A549 (cell line): ENCODE results near the gene HMGN4. TPM values are rescaled to one million over a fixed set of nuclear protein-coding genes. Genes with fewer than 3 reads are reported as not detected.
A peak's percentile ranks its signal among the peaks of the same experiment; 100 is the strongest.

Source experiments
- ATAC-seq, 2 experiments: fragments of 200-7000 bp in 1 of 2; fragments of >200 bp in 1 of 2; cut with Nextera tagmentation in 1 of 2; cut with Tn5 transposase in 1 of 2; 3 replicates each; pipeline versions ENCODE4 v1.8.0 to v1.9.1; 2018 to 2020; ENCODE audit warnings: mild to moderate bottlenecking in 1 of 2, moderate library complexity in 1 of 2
- CTCF ChIA-PET: fragments of 300-600 bp; sonication (Branson Sonifier 250); formaldehyde crosslinking; extraction: SDS; loops from one replicate; lab custom pipeline; 2021; ENCODE audit warnings: antibody characterized with exemption, inconsistent platforms; lab: Yijun Ruan, JAX
- POLR2A ChIA-PET: fragments of 350-600 bp; formaldehyde crosslinking; extraction: SDS; loops from one replicate; lab custom pipeline; 2021; ENCODE audit warnings: antibody characterized with exemption, inconsistent platforms; lab: Yijun Ruan, JAX
- DNase-seq, 2 experiments: peaks; one replicate each; pipeline versions ENCODE4 v3.0.0 to v3.0.0-alpha.2; 2011 to 2016; ENCODE audit warnings: low read depth in 1 of 2, low spot score in 1 of 2
- FAIRE-seq: peaks from 2 replicates; lab custom pipeline; 2011; peaks lifted over from hg19 to GRCh38; lab: Jason Lieb, UNC
- H3K27ac ChIP-seq, 2 experiments: fragments of >200 bp; sonication (Bioruptor Twin); formaldehyde crosslinking; 3 replicates each; pipeline ENCODE4 v1.5.1; 2016 to 2017
- H3K4me1 ChIP-seq: fragments of >200 bp; sonication (Bioruptor Twin); formaldehyde crosslinking; 3 replicates; pipeline ENCODE4 v1.6.1; 2016
- H3K4me2 ChIP-seq: fragments of >200 bp; sonication (Bioruptor Twin); formaldehyde crosslinking; 3 replicates; pipeline ENCODE4 v1.6.1; 2016
- H3K4me3 ChIP-seq: fragments of >200 bp; sonication (Bioruptor Twin); formaldehyde crosslinking; 3 replicates; pipeline ENCODE4 v1.5.1; 2016
- H3K9me3 ChIP-seq: fragments of >200 bp; sonication (Bioruptor Twin); formaldehyde crosslinking; 3 replicates; pipeline ENCODE4 v1.6.1; 2016
- CBX2 ChIP-seq: fragments of 200-600 bp; sonication (generic); IDR thresholded peaks from 2 replicates; pipeline ENCODE4 v1.6.1; 2016; ENCODE audit warnings: low read depth, mild to moderate bottlenecking, borderline replicate concordance
- CEBPB ChIP-seq, 2 experiments: fragments of >200 bp in 1 of 2; sonication (Bioruptor Twin) in 1 of 2; formaldehyde crosslinking in 1 of 2; IDR thresholded peaks; 2 replicates each; pipeline ENCODE4 v1.6.1; 2012 to 2016
- CHD2 ChIP-seq: fragments of 150-350 bp; IDR thresholded peaks from 2 replicates; pipeline ENCODE4 v1.6.1; 2014; ENCODE audit warnings: low read length; ENCODE audit not compliant: partially characterized antibody
- CHD4 ChIP-seq: fragments of 200-600 bp; sonication (generic); IDR thresholded peaks from 2 replicates; pipeline ENCODE4 v1.6.1; 2016; ENCODE audit warnings: antibody characterized with exemption, mild to moderate bottlenecking, borderline replicate concordance
- EP300 ChIP-seq, 2 experiments: fragments of >200 bp; sonication (Bioruptor Twin); formaldehyde crosslinking; IDR thresholded peaks; 2 replicates in 1 of 2; 3 replicates in 1 of 2; pipeline ENCODE4 v1.6.1; 2016 to 2017
- HDAC2 ChIP-seq: fragments of 200-600 bp; sonication (generic); IDR thresholded peaks from 2 replicates; pipeline ENCODE4 v1.6.1; 2016
- HEYL ChIP-seq: fragments of 250-450 bp; sonication (Bioruptor Pico); IDR thresholded peaks from 2 replicates; pipeline ENCODE4 v1.8.0; 2021; ENCODE audit warnings: mild to moderate bottlenecking, moderate library complexity
- KDM1A ChIP-seq: fragments of 200-600 bp; sonication (generic); IDR thresholded peaks from 2 replicates; pipeline ENCODE4 v1.6.1; 2016; ENCODE audit warnings: low read depth, mild to moderate bottlenecking
- MAZ ChIP-seq: fragments of 150-350 bp; IDR thresholded peaks from 2 replicates; pipeline ENCODE4 v1.6.1; 2014; ENCODE audit warnings: antibody characterized with exemption, low read depth, low read length, borderline replicate concordance
- NFE2L2 ChIP-seq: fragments of 150-350 bp; conservative IDR thresholded peaks from 2 replicates; pipeline ENCODE4 v1.6.1; 2014; ENCODE audit warnings: low read length
- NR3C1 ChIP-seq: fragments of >200 bp; sonication (Bioruptor Twin); formaldehyde crosslinking; IDR thresholded peaks from 3 replicates; pipeline ENCODE4 v1.6.1; 2017
- POLR2A ChIP-seq: IDR thresholded peaks from 2 replicates; pipeline ENCODE4 v1.6.1; 2012; ENCODE audit warnings: mild to moderate bottlenecking, low read length
- RAD21 ChIP-seq, 2 experiments: fragments of >200 bp in 1 of 2; sonication (Bioruptor Twin) in 1 of 2; formaldehyde crosslinking in 1 of 2; IDR thresholded peaks in 1 of 2; conservative IDR thresholded peaks in 1 of 2; 2 replicates in 1 of 2; 3 replicates in 1 of 2; pipeline ENCODE4 v1.6.1; 2012 to 2018; ENCODE audit warnings: inconsistent platforms in 1 of 2
- SMC3 ChIP-seq: fragments of >200 bp; sonication (Bioruptor Twin); formaldehyde crosslinking; IDR thresholded peaks from 3 replicates; pipeline ENCODE4 v1.6.1; 2018; ENCODE audit warnings: inconsistent platforms
- SREBF2 ChIP-seq: fragments of 450-650 bp; IDR thresholded peaks from 2 replicates; pipeline ENCODE4 v1.6.1; 2014; ENCODE audit warnings: mild to moderate bottlenecking, moderate library complexity
- TFCP2L1 ChIP-seq: fragments of 250-450 bp; sonication (Bioruptor Pico); IDR thresholded peaks from 2 replicates; pipeline ENCODE4 v1.5.0; 2021; ENCODE audit warnings: mild to moderate bottlenecking
- ZFP36 ChIP-seq: fragments of 450-650 bp; IDR thresholded peaks from 2 replicates; pipeline ENCODE4 v1.6.1; 2014; ENCODE audit warnings: borderline replicate concordance; ENCODE audit not compliant: partially characterized antibody
- ZSCAN20 ChIP-seq: fragments of 250-450 bp; sonication (Bioruptor Pico); IDR thresholded peaks from 2 replicates; pipeline ENCODE4 v1.8.0; 2022; ENCODE audit warnings: mild to moderate bottlenecking, moderate library complexity
- WGBS: methylation state at CpG from one replicate; pipeline ENCODE4 v1.1.6; 2017; ENCODE audit errors: missing lambda C conversion rate; 5-methylcytosine and 5-hydroxymethylcytosine counted together
- polyA plus RNA-seq, 4 experiments: library from polyadenylated mRNA; depleted of rRNA in 3 of 4; stranded (reverse); fragments of >200 nt; fragmentation: RNase III in 1 of 4; extraction: RNeasy Plus Mini Kit Qiagen cat#74134 plus additional on column Dnase treatment in 1 of 4; gene quantifications; 2 replicates in 3 of 4; 3 replicates in 1 of 4; pipeline ENCODE4 v1.2.3, GENCODE V29; 2011 to 2017
- TF ChIP-seq, protein P1 (sequence below): fragments of >200 bp; sonication (Bioruptor Twin); formaldehyde crosslinking; IDR thresholded peaks from 3 replicates; pipeline ENCODE4 v1.5.1; 2016
- TF ChIP-seq, protein P2 (sequence below): IDR thresholded peaks from 2 replicates; pipeline ENCODE4 v1.6.1; 2012

The HMGN4 gene
- polyA plus RNA-seq, 2 of the 4 experiments (the other 2 are of a cell fraction): 55.0 to 59.0 TPM

DNA sequence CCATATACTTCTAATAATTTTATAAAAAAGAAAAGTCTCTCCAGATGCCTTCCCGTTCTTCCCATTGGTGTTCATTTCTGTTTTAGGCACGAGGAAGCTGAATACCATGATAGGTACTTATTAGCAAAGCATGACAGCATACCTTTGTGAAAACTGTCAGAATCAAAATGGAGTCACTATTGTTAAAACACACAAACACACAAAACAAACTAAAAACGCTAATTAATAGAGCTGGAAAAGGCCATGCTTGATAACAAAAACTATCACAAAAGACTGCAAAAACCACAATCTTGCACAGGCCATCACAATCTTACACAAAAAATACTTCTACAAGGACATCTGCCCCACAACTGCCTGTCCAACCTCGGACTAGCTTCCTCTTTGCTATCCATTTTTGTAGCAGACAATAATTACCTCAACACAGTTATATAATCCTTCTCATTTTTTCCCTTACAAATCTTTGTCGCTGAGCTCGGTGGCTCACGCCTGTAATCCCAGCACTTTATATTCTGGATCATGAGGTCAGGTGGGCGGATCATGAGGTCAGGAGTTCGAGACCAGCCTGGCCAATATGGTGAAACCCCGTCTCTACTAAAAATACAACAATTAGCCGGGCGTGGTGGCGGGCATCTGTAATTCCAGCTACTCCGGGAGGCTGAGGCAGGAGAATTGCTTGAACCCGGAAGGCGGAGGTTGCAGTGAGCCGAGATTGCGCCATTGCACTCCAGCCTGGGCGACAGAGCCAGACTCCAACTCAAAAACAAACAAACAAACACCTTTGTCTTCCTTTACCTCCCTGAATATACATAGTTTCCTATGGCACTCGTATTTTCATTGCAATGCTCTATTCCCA, 55.3 kb downstream of the HMGN4 start (continued):
- TF ChIP-seq, protein P1, sequence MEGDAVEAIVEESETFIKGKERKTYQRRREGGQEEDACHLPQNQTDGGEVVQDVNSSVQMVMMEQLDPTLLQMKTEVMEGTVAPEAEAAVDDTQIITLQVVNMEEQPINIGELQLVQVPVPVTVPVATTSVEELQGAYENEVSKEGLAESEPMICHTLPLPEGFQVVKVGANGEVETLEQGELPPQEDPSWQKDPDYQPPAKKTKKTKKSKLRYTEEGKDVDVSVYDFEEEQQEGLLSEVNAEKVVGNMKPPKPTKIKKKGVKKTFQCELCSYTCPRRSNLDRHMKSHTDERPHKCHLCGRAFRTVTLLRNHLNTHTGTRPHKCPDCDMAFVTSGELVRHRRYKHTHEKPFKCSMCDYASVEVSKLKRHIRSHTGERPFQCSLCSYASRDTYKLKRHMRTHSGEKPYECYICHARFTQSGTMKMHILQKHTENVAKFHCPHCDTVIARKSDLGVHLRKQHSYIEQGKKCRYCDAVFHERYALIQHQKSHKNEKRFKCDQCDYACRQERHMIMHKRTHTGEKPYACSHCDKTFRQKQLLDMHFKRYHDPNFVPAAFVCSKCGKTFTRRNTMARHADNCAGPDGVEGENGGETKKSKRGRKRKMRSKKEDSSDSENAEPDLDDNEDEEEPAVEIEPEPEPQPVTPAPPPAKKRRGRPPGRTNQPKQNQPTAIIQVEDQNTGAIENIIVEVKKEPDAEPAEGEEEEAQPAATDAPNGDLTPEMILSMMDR: no peak
- TF ChIP-seq MAZ (no peak), NFE2L2 (no peak), NR3C1 (no peak), KDM1A (no peak), EP300 (IDR thresholded peaks at IDR 0.05) (no peak), SREBF2 (no peak)
- TF ChIP-seq, all 56 proteins: peak for 0

DNA sequence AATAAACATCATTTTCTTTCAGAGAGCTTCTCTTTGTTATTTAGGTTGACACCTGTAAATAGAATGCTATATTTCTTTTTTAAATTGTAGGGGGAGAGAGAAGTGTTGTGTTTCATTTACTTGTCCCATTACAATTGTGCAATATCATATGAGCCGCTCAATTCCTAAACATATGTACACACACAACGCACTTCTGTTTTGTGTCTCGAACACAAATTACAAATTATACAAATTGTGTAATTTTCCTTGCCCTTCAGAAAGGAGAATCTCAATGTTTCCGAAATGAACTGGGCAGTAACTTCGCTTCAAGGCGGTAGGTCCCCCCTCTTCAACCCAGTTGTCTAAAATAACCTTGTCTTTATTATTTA, 55.9 kb downstream of the HMGN4 start:
- FAIRE-seq: no peak
- Histone ChIP-seq H3K27ac (peak overlapping the region in 1 of 2 experiments; percentile 59; a peak in 1 of 6 replicates), H3K9me3 (no peaks in the 10 kb centered on the region), H3K4me2 (peak overlapping the region; percentile 64), H3K4me1 (peaks cover 4% of the 10 kb centered on the region; the same call in 1 of the 3 replicates), H3K4me3 (peak overlapping the region; percentile 77)
- no peak for ATAC-seq
- TF ChIP-seq HEYL (CRISPR knock-in tag) (no peak), NFE2L2 (no peak), KDM1A (no peak), CBX2 (no peak), ZSCAN20 (CRISPR knock-in tag) (no peak), TFCP2L1 (CRISPR knock-in tag) (no peak), CEBPB (IDR thresholded peaks at IDR 0.05) (peak in 1 of 2 experiments; percentile 63; a peak in 2 of 4 replicates)
- 1% methylated on average over 6 of the region's 6 CpGs for WGBS
- no peak for DNase-seq
- POLR2A ChIA-PET: interaction anchor here (1.1 to 2.1 kb wide), 4 partner anchors 17 to 436 kb away, joined by 3 to 13 read pairs (median 4); no protein-coding TSS in a partner anchor
- CTCF ChIA-PET: interaction anchor here (0.6 to 7.6 kb wide), 9 partner anchors 10 to 533 kb away, joined by 3 to 124 read pairs (median 6); no protein-coding TSS in a partner anchor

DNA sequence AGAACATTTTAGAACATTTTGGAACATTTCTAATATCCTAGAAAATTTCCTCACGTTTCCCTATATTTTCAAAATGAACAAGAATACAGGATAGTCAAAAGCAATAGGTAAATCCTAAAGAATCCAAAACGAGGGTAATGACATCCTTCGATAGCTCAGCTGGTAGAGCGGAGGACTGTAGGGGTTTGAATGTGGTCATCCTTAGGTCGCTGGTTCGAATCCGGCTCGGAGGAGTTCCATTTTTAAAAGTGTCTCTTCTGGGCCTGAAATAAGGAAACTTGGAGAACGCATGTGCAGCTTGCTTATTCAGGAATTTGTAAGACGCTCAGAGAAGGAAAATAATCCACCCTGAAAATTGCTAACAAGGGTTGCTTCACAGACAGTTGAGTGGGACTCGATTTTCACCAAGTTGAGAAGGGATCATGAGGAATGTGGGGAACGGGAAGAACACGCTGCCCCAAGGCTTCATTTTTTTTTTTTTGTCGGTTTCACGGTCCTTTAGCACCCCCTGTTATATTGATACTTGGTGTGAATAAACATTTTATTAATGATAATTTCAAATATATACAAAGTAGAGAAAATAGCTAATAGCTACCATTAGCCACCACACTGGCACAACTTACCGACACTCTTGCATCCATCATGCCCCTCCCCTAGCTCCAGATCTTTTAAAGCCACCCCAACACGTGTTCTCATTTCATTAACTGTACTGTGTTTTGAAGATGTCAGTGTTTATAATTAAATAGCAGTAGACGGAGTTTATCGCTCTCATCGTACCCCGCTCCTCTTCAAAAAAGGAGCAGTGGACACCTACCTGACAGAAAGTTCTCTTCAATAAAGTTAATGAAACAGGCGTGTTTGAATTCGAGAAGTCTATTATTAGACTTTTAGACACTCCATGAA, 56.8 kb downstream of the HMGN4 start:
- Histone ChIP-seq H3K4me3 (peak overlapping the region; percentile 77), H3K27ac (peak overlapping the region; percentile 50 to 95), H3K4me2 (peak overlapping the region; percentile 64), H3K4me1 (peaks cover 4% of the 10 kb centered on the region; the same call in 1 of the 3 replicates)
- CTCF ChIA-PET: interaction anchor here (0.6 to 7.6 kb wide), 42 partner anchors 9 to 1302 kb away, joined by 3 to 124 read pairs (median 4); partner anchors contain the start of gene HMGN4
- FAIRE-seq (no peak), DNase-seq (peak; percentile 53 to 88)
- TF ChIP-seq POLR2A: no peak
- TF ChIP-seq SREBF2: peak; percentile 51
- no peak for TF ChIP-seq HDAC2
- TF ChIP-seq CEBPB (IDR thresholded peaks at IDR 0.05): peak in 1 of 2 experiments; percentile 21; a peak in 1 of 4 replicates
- TF ChIP-seq, all 56 proteins: peak for 2
- ATAC-seq: peak; percentile 55 to 65
- 8% methylated on average over 23 of the region's 23 CpGs for WGBS
- no peaks in the 10 kb centered on the region for H3K9me3 ChIP-seq
- POLR2A ChIA-PET: interaction anchor here (0.7 to 2.1 kb wide), 9 partner anchors 18 to 1213 kb away, joined by 3 to 13 read pairs (median 4); a partner anchor contains a TSS

DNA sequence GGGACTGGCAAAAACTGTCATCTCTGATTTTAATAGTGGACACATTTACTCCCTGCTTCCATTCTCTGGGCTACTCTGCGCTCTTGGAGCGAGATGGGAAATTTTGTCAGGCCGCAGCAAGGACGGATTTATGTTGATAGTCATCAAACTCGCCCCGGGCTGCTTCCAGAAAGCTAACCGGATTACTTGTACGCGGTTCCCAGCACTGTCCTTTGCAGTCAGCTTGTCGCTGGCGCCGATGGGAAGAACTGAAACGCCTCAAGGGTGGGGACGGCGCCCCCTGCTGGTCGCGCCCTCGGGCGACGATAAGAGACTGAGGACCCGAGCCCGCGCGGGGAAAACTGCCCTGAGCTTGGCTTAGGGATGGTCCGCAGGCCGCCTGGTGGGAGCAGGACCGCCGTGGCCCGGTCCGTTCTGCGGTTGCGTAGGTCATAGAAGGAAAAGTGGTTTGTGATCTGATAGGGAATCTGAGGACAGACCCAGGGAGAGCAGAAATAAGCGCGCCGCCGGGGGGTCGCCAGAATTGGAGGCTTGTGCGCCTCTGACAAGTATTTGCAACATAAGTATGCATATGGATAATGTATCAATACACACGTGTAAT, 57.6 kb downstream of the HMGN4 start:
- POLR2A ChIA-PET: interaction anchor here (0.5 to 2.1 kb wide), 9 partner anchors 20 to 1298 kb away, joined by 3 to 13 read pairs (median 4); a partner anchor contains a TSS
- Histone ChIP-seq H3K4me3 (peak overlapping the region; percentile 77), H3K4me1 (peaks cover 4% of the 10 kb centered on the region; the same call in 1 of the 3 replicates), H3K9me3 (no peaks in the 10 kb centered on the region), H3K4me2 (peak overlapping the region; percentile 64), H3K27ac (peak overlapping the region; percentile 78 to 95)
- DNase-seq: peak; percentile 58 to 91
- FAIRE-seq: no peak
- 1% methylated on average over 19 of the region's 39 CpGs for WGBS
- TF ChIP-seq ZFP36 (no peak), CHD2 (no peak), RAD21 (conservative IDR thresholded peaks at IDR 0.05 in 1 of 2, IDR thresholded peaks at IDR 0.05 in 1 of 2) (peak; percentile 66 to 68), SMC3 (peak; percentile 72), CHD4 (0 out of 2 replicates have a peak, but pooled peaks have one; percentile 32)
- TF ChIP-seq, protein P2, sequence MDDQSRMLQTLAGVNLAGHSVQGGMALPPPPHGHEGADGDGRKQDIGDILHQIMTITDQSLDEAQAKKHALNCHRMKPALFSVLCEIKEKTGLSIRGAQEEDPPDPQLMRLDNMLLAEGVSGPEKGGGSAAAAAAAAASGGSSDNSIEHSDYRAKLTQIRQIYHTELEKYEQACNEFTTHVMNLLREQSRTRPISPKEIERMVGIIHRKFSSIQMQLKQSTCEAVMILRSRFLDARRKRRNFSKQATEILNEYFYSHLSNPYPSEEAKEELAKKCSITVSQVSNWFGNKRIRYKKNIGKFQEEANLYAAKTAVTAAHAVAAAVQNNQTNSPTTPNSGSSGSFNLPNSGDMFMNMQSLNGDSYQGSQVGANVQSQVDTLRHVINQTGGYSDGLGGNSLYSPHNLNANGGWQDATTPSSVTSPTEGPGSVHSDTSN: no peak
- TF ChIP-seq, protein P1: peak; percentile 81
- CTCF ChIA-PET: interaction anchor here (0.6 to 7.6 kb wide), 42 partner anchors 9 to 1301 kb away, joined by 3 to 124 read pairs (median 4); partner anchors contain the start of gene HMGN4
- peak; percentile 73 to 85 for ATAC-seq
